ENCODE data around the gene CCDC186.
"Not testable (repeated sequence)": the region's sequence is repeated elsewhere in the genome, so short reads cannot be mapped to it uniquely, and the experiment has no call there.

Gene CCDC186

GRCh38 chr10:114172776-114173602 lies 1.0 kb downstream of the CCDC186 start:
- no peak for DNase-seq

- DNase-seq = no peak
These were observed 1.8 kb downstream of the CCDC186 start for GRCh38 chr10:114172216-114172615.

- DNase-seq = no peak
These were observed 5.5 kb downstream of the CCDC186 start for GRCh38 chr10:114168450-114169009.

- no peak for DNase-seq
These were observed 6.0 kb downstream of the CCDC186 start for GRCh38 chr10:114167985-114168384.

GRCh38 chr10:114166494-114166893 lies 7.5 kb downstream of the CCDC186 start:
- DNase-seq = no peak

GRCh38 chr10:114166043-114166442 lies 8.0 kb downstream of the CCDC186 start:
- DNase-seq = no peak

- no peak for DNase-seq
These were observed 10.9 kb downstream of the CCDC186 start for GRCh38 chr10:114163062-114163461.

GRCh38 chr10:114157912-114158311 lies 16.1 kb downstream of the CCDC186 start:
- DNase-seq = no peak

GRCh38 chr10:114151892-114152291 lies 22.1 kb downstream of the CCDC186 start:
- DNase-seq = no peak

- no peak for DNase-seq
These were observed 22.5 kb downstream of the CCDC186 start for GRCh38 chr10:114151486-114151885.

- not testable (repeated sequence) for DNase-seq
These were observed 24.5 kb downstream of the CCDC186 start for GRCh38 chr10:114149476-114149875.

- DNase-seq = no peak
These were observed 30.8 kb downstream of the CCDC186 start for GRCh38 chr10:114143160-114143559.

- DNase-seq = no peak
These were observed 32.0 kb downstream of the CCDC186 start for GRCh38 chr10:114142018-114142417.

GRCh38 chr10:114140827-114141226 lies 33.2 kb downstream of the CCDC186 start:
- DNase-seq = not testable (repeated sequence)

GRCh38 chr10:114140036-114140435 lies 34.0 kb downstream of the CCDC186 start:
- DNase-seq = no peak

GRCh38 chr10:114138581-114138980 lies 35.4 kb downstream of the CCDC186 start:
- DNase-seq = no peak

- DNase-seq = no peak
These were observed 38.5 kb downstream of the CCDC186 start for GRCh38 chr10:114135476-114135875.

GRCh38 chr10:114131094-114131493 lies 42.9 kb downstream of the CCDC186 start:
- no peak for DNase-seq

- no peak for DNase-seq
These were observed 53.0 kb downstream of the CCDC186 start for GRCh38 chr10:114121031-114121430.

- DNase-seq = no peak
These were observed 55.5 kb downstream of the CCDC186 start for GRCh38 chr10:114118514-114118913.

- DNase-seq = no peak
These were observed 56.3 kb downstream of the CCDC186 start for GRCh38 chr10:114117728-114118127.

GRCh38 chr10:114115661-114116445 lies 58.1 kb downstream of the CCDC186 start:
- DNase-seq = no peak

GRCh38 chr10:114110174-114110972 lies 63.6 kb downstream of the CCDC186 start:
- no peak for DNase-seq
